B cell (primary cell): Measurements from ENCODE around the gene C2orf81.

ENCODE experiments used
- CTCF ChIP-seq: fragments of 200-600 bp; IDR thresholded peaks from one replicate; pipeline ENCODE4 v1.8.0; 2022; ENCODE audit warnings: antibody characterized with exemption, mild to moderate bottlenecking
- EZH2 ChIP-seq: IDR thresholded peaks from 2 replicates; pipeline ENCODE4 v1.6.1; 2012; ENCODE audit warnings: borderline replicate concordance, low read depth, mild to moderate bottlenecking, moderate library complexity, low read length; ENCODE audit not compliant: insufficient read depth, poor library complexity, severe bottlenecking

- no peak for TF ChIP-seq CTCF
- no peak for TF ChIP-seq EZH2
Measured at GRCh38 chr2:74429487-74430451, 8.3 kb upstream of the C2orf81 start.
